ENCODE data around the gene GPR132.

GRCh38 chr14:105034315-105035039 is 30.8 kb downstream of the GPR132 start:
- no peak for TF ChIP-seq CTCF (IDR thresholded peaks at IDR 0.05; ENCODE audit: insufficient read depth, low read depth, low read length)
- TF ChIP-seq EZH2 (IDR thresholded peaks at IDR 0.05; ENCODE audit: insufficient read depth, low read length), result no peak
